Upper lobe of left lung (tissue), 6 donors: ENCODE measurements around the gene CHRDL2. TPM values are rescaled to one million over a fixed set of nuclear protein-coding genes. Genes with fewer than 3 reads are reported as not detected.

ENCODE experiments used
- ATAC-seq, 2 donors: fragments of 200-7000 bp; cut with Tn5 transposase; one replicate each; pipeline ENCODE4 v1.9.1; 2022; ENCODE audit warnings: mild to moderate bottlenecking in 2 of 2, moderate library complexity in 2 of 2; ENCODE audit not compliant: low FRiP score in 2 of 2
- DNase-seq, 2 donors: peaks; one replicate each; pipeline ENCODE4 v3.0.0-alpha.2; 2019 to 2020
- H3K27ac ChIP-seq, 4 donors: fragments of 200-600 bp; sonication (generic); one replicate each; pipeline ENCODE4 v1.5.1; 2016 to 2019
- H3K27me3 ChIP-seq, 4 donors: fragments of 200-600 bp; sonication (generic); one replicate each; pipeline ENCODE4 v1.5.1; 2017 to 2019
- H3K36me3 ChIP-seq, 4 donors: fragments of 200-600 bp; sonication (generic); one replicate each; pipeline ENCODE4 v1.5.1; 2016 to 2019
- H3K4me1 ChIP-seq, 4 donors: fragments of 200-600 bp; sonication (generic); one replicate each; pipeline ENCODE4 v1.5.1; 2018 to 2019
- H3K4me3 ChIP-seq, 4 donors: fragments of 200-600 bp; sonication (generic); one replicate each; pipeline ENCODE4 v1.5.1; 2017 to 2019; ENCODE audit warnings: mild to moderate bottlenecking in 2 of 4, moderate library complexity in 1 of 4
- H3K9me3 ChIP-seq, 4 donors: fragments of 200-600 bp; sonication (generic); one replicate each; pipeline ENCODE4 v1.5.1; 2018 to 2019
- CTCF ChIP-seq, 6 experiments: fragments of 450-650 bp in 4 of 6; fragments of 200-600 bp in 2 of 6; sonication (generic) in 2 of 6; IDR thresholded peaks; one replicate each; pipeline ENCODE4 v1.5.1; 2016 to 2019; ENCODE audit warnings: antibody characterized with exemption in 6 of 6
- EP300 ChIP-seq, 4 donors: sonication (generic); formaldehyde crosslinking; IDR thresholded peaks; one replicate each; pipeline ENCODE4 v1.5.1; 2017; ENCODE audit warnings: antibody characterized with exemption in 4 of 4, control low read depth in 2 of 4
- POLR2A ChIP-seq, 4 donors: fragments of 450-650 bp; IDR thresholded peaks; one replicate each; pipeline ENCODE4 v1.5.1; 2016 to 2017; ENCODE audit warnings: antibody characterized with exemption in 4 of 4, mild to moderate bottlenecking in 2 of 4
- POLR2AphosphoS5 ChIP-seq, 2 donors: sonication (generic); formaldehyde crosslinking; IDR thresholded peaks; one replicate each; pipeline ENCODE4 v1.5.1; 2017; ENCODE audit warnings: antibody characterized with exemption in 2 of 2
- WGBS, 2 donors: methylation state at CpG; one replicate each; pipeline ENCODE4 v1.1.5; 2017 to 2018; 5-methylcytosine and 5-hydroxymethylcytosine counted together
- total RNA-seq, 6 donors: library from RNA; depleted of rRNA in 4 of 6; stranded (reverse); fragments of >200 nt in 4 of 6; gene quantifications; one replicate each; pipeline versions ENCODE4 v1.1.0 to v1.2.1, GENCODE V29; 2016 to 2021
- donor health status: DM: no; HTN: no; CAD: no; lungs with moderate emphysema.
- donor health status: DM: no; HTN: yes; CAD: no; lungs with severe emphysema.

Gene CHRDL2
- total RNA-seq, 6 donors from 2014 or later = 1.3 to 3.1 (median 1.5) TPM; not detected in 3

GRCh38 chr11:74734559-74734925 is 3.3 kb upstream of the CHRDL2 start:
- peaks cover 0 to 12% (median 6%) of the 10 kb centered on the region in 4 donors for H3K27me3 ChIP-seq
- WGBS, 2 donors = 35 to 44% methylated on average over 1 of the region's 1 CpG

DNA sequence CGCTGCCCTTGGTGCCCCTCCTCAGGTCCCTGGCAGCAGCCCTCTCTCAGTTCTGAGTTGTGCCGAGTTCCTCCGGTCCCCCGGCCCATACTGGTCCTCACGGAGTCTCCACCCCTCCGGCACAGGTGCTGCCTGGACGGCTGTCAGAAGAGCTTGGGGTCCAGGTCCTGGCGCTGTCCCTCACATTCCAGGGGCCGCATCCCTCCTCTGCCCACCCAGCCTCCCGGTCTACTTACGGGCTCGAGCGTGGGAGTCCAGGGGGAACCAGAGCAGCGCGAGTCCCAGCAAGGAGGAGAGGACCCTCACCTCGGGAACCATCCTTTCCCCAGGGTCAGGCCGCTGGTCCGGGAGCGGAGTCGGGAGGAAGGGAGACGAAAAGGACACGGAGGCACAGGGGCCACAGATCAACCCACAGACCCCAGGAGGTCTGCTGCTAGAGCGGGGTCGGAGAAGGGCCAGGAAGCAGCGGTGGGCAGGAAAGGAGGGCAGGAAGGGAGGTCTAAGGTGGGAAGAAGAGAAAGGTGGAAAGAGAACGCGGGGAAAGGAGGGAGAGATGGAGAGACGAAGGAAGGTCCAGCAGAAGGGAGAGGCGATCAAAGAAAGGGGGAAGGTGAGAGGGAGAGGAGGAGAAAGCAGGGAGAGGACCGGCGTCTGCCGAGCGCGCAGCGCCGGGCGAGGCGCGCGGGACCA is 510 bp downstream of the CHRDL2 start:
- WGBS, 2 donors = 4 to 8% methylated on average over 29 to 40 of the region's 40 CpGs
- ATAC-seq (no peak), DNase-seq (no peak)
- peak overlapping the region in 1 of 4 donors; percentile 19 for H3K4me3 ChIP-seq
- no peaks in the 10 kb centered on the region for H3K9me3 ChIP-seq
- peaks cover 4 to 18% (median 7%) of the 10 kb centered on the region in 4 donors for H3K4me1 ChIP-seq
- TF ChIP-seq POLR2A (IDR thresholded peaks at IDR 0.05) (no peak), EP300 (IDR thresholded peaks at IDR 0.05) (no peak), POLR2AphosphoS5 (IDR thresholded peaks at IDR 0.05) (no peak), CTCF (IDR thresholded peaks at IDR 0.05) (no peak)
- no peak overlapping the region for H3K27ac ChIP-seq
- no peaks in the 10 kb centered on the region for H3K36me3 ChIP-seq
- peaks cover 0 to 12% (median 6%) of the 10 kb centered on the region in 4 donors for H3K27me3 ChIP-seq

More at GRCh38 chr11:74734559-74734925, 3.3 kb upstream of the CHRDL2 start:
- no peak for DNase-seq
- Histone ChIP-seq H3K9me3 (no peaks in the 10 kb centered on the region), H3K4me3 (no peak overlapping the region), H3K27ac (no peak overlapping the region), H3K36me3 (no peaks in the 10 kb centered on the region), H3K4me1 (peaks cover 4 to 12% (median 6%) of the 10 kb centered on the region in 4 donors)
- no peak for TF ChIP-seq CTCF (IDR thresholded peaks at IDR 0.05)
- TF ChIP-seq POLR2A (IDR thresholded peaks at IDR 0.05) = no peak
- TF ChIP-seq POLR2AphosphoS5 (IDR thresholded peaks at IDR 0.05) = no peak
- no peak for TF ChIP-seq EP300 (IDR thresholded peaks at IDR 0.05)
- ATAC-seq = no peak

DNA sequence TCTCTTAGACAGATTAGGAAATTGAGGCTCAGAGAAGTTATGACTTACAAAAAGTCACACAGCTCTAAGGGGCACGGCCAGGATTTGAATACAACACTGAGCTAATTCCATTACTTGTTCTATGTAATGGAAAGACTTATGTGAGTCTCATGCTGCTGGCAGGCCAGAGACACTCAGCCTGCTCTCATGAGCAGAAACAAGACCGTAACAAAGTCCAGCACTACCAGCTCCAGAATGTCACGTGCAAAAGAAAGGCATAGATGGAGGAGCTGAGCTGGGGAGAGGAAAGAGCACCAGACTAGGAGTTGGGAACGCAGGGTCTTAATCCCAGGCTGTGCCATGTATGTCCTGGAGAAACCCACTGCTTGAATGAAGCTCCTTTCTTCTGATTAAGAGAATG is 1.8 kb downstream of the CHRDL2 start:
- 82 to 88% methylated on average over 4 of the region's 4 CpGs for WGBS, 2 donors
- ATAC-seq (no peak), DNase-seq (no peak)
- Histone ChIP-seq H3K4me3 (no peak overlapping the region), H3K27me3 (peaks cover 0 to 12% (median 6%) of the 10 kb centered on the region in 4 donors), H3K9me3 (no peaks in the 10 kb centered on the region), H3K36me3 (no peaks in the 10 kb centered on the region), H3K27ac (no peak overlapping the region), H3K4me1 (peaks cover 4 to 18% (median 7%) of the 10 kb centered on the region in 4 donors)
- TF ChIP-seq POLR2AphosphoS5 (IDR thresholded peaks at IDR 0.05) = no peak
- TF ChIP-seq POLR2A (IDR thresholded peaks at IDR 0.05) = no peak
- TF ChIP-seq CTCF (IDR thresholded peaks at IDR 0.05) = no peak
- TF ChIP-seq EP300 (IDR thresholded peaks at IDR 0.05) = no peak

DNA sequence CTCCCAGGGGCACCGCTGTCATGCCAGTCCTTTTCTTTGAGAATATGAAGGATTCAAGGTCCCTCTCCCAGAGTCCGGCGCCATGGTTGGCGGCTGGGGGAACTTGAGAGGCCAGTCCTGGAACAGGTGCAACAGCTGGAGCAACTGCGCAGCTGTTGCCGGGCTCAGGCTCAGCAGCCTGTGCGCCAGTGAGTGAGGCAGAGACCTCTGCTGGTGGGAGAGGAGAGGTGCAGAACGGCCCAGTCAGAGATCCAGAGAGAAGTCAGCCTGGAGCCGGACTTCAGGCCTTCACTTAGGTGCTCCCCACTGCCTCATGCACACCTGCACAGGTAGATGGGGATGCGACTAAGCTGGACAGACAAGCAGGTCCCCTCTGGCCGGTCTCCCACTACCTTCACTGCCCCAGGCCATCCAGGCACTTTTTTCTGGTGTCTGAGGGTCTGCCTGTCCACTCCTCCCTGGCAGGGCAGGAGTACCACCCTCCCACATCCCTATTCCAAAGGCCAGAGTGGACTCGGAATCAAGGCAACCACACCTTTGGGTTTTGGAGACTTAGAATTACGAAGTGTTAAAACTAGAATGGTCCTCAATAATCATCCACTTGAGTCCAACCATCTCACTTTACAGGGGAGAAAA is 4.6 kb downstream of the CHRDL2 start:
- 9 to 11% methylated on average over 6 to 13 of the region's 13 CpGs for WGBS, 2 donors
- no peaks in the 10 kb centered on the region for H3K36me3 ChIP-seq
- peaks cover 4 to 17% (median 5%) of the 10 kb centered on the region in 4 donors for H3K4me1 ChIP-seq
- H3K4me3 ChIP-seq = no peak overlapping the region
- H3K27ac ChIP-seq = no peak overlapping the region
- TF ChIP-seq EP300 (IDR thresholded peaks at IDR 0.05) (no peak), CTCF (IDR thresholded peaks at IDR 0.05) (peak; percentile 91 to 97 (median 92)), POLR2A (IDR thresholded peaks at IDR 0.05) (no peak)
- no peaks in the 10 kb centered on the region for H3K9me3 ChIP-seq
- DNase-seq = peak; percentile 64 to 78
- ATAC-seq = peak; percentile 88 to 93
- H3K27me3 ChIP-seq = peaks cover 0 to 8% (median 3%) of the 10 kb centered on the region in 4 donors
